Measurements from ENCODE around the gene CCND2. TPM values are rescaled to one million over a fixed set of nuclear protein-coding genes. Genes with fewer than 3 reads are reported as not detected.

The CCND2 gene
- total RNA-seq, 2 donors from 2014 or later: 180 to 217 TPM

GRCh38 chr12:4297617-4298016, 24.1 kb downstream of the CCND2 start:
- H3K27me3 ChIP-seq: no peaks in the 10 kb centered on the region
- H3K4me1 ChIP-seq: no peaks in the 10 kb centered on the region
- H3K9ac ChIP-seq (ENCODE audit: low read depth in 2 of 2, low read length in 2 of 2): no peak overlapping the region
- H3K36me3 ChIP-seq: no peaks in the 10 kb centered on the region
- H3K4me3 ChIP-seq: no peak overlapping the region
- no peak overlapping the region for H3K27ac ChIP-seq
- intact Hi-C loops (cut with DNase I): no loop called here
- no peak for TF ChIP-seq CTCF (IDR thresholded peaks at IDR 0.05)
- H3K9me3 ChIP-seq: no peaks in the 10 kb centered on the region
- DNase-seq: no peak

- no peaks in the 10 kb centered on the region for H3K36me3 ChIP-seq
- H3K4me1 ChIP-seq: peaks cover 7% of the 10 kb centered on the region
- no peak overlapping the region for H3K9ac ChIP-seq (ENCODE audit: low read depth in 2 of 2, low read length in 2 of 2)
- H3K27ac ChIP-seq: no peak overlapping the region
- no peaks in the 10 kb centered on the region for H3K27me3 ChIP-seq
- no peak for DNase-seq
- H3K4me3 ChIP-seq: no peak overlapping the region
- no peaks in the 10 kb centered on the region for H3K9me3 ChIP-seq
- intact Hi-C loops (cut with DNase I): no loop called here
- TF ChIP-seq CTCF (IDR thresholded peaks at IDR 0.05): no peak
These were observed 27.3 kb downstream of the CCND2 start for GRCh38 chr12:4300883-4301282.

- H3K27ac ChIP-seq: peak overlapping the region; percentile 69
These were observed 28.5 kb downstream of the CCND2 start for GRCh38 chr12:4301932-4302501.

GRCh38 chr12:4302881-4303280, 29.3 kb downstream of the CCND2 start:
- H3K27me3 ChIP-seq: no peaks in the 10 kb centered on the region
- peak overlapping the region in 1 of 2 donors; percentile 42 for H3K9ac ChIP-seq (ENCODE audit: low read depth in 2 of 2, low read length in 2 of 2)
- peak; percentile 48 for DNase-seq

More at GRCh38 chr12:4301932-4302501, 28.5 kb downstream of the CCND2 start:
- peaks cover 7% of the 10 kb centered on the region for H3K4me1 ChIP-seq
- no peaks in the 10 kb centered on the region for H3K27me3 ChIP-seq
- no peak for TF ChIP-seq CTCF (IDR thresholded peaks at IDR 0.05)
- no peak overlapping the region for H3K4me3 ChIP-seq
- no peaks in the 10 kb centered on the region for H3K9me3 ChIP-seq
- H3K9ac ChIP-seq (ENCODE audit: low read depth in 2 of 2, low read length in 2 of 2): peak overlapping the region in 1 of 2 donors; percentile 42
- no peak for DNase-seq
- H3K36me3 ChIP-seq: no peaks in the 10 kb centered on the region
- intact Hi-C loops (cut with DNase I): no loop called here

GRCh38 chr12:4303750-4304149, 30.2 kb downstream of the CCND2 start:
- no peak for DNase-seq
- Histone ChIP-seq H3K9ac (ENCODE audit: low read depth in 2 of 2, low read length in 2 of 2) (peak overlapping the region in 1 of 2 donors; percentile 15), H3K4me1 (peaks cover 7% of the 10 kb centered on the region), H3K27me3 (no peaks in the 10 kb centered on the region), H3K27ac (peak overlapping the region; percentile 69), H3K36me3 (no peaks in the 10 kb centered on the region), H3K9me3 (no peaks in the 10 kb centered on the region), H3K4me3 (no peak overlapping the region)
- intact Hi-C loops (cut with DNase I): no loop called here
- no peak for TF ChIP-seq CTCF (IDR thresholded peaks at IDR 0.05)

More at GRCh38 chr12:4302881-4303280, 29.3 kb downstream of the CCND2 start:
- no peak overlapping the region for H3K4me3 ChIP-seq
- no peak for TF ChIP-seq CTCF (IDR thresholded peaks at IDR 0.05)
- no peaks in the 10 kb centered on the region for H3K9me3 ChIP-seq
- intact Hi-C loops (cut with DNase I): no loop called here
- peaks cover 7% of the 10 kb centered on the region for H3K4me1 ChIP-seq
- H3K27ac ChIP-seq: peak overlapping the region; percentile 69
- H3K36me3 ChIP-seq: no peaks in the 10 kb centered on the region
